ENCODE measurements around the gene CCNC. TPM values are rescaled to one million over a fixed set of nuclear protein-coding genes. Genes with fewer than 3 reads are reported as not detected.

The CCNC gene
- total RNA-seq, 1 experiment from 2014 or later, result 168 TPM

GRCh38 chr6:99560668-99561067, 7.8 kb downstream of the CCNC start:
- no peak for DNase-seq (ENCODE audit: low spot score)
- in situ Hi-C loops (cut with HindIII; ENCODE audit: low sequenced_read_pairs), result no loop called here

GRCh38 chr6:99559057-99559456, 9.4 kb downstream of the CCNC start:
- no peak for DNase-seq (ENCODE audit: low spot score)
- in situ Hi-C loops (cut with HindIII; ENCODE audit: low sequenced_read_pairs), result no loop called here

- no peak for DNase-seq (ENCODE audit: low spot score)
- in situ Hi-C loops (cut with HindIII; ENCODE audit: low sequenced_read_pairs), result no loop called here
Observed at GRCh38 chr6:99553888-99554287, 14.6 kb downstream of the CCNC start.

- DNase-seq (ENCODE audit: low spot score), result no peak
- in situ Hi-C loops (cut with HindIII; ENCODE audit: low sequenced_read_pairs), result no loop called here
Observed at GRCh38 chr6:99550046-99550748, 18.3 kb downstream of the CCNC start.

- in situ Hi-C loops (cut with HindIII; ENCODE audit: low sequenced_read_pairs), result no loop called here
- no peak for DNase-seq (ENCODE audit: low spot score)
Observed at GRCh38 chr6:99548706-99549105, 19.8 kb downstream of the CCNC start.

GRCh38 chr6:99547526-99547925, 20.9 kb downstream of the CCNC start:
- in situ Hi-C loops (cut with HindIII; ENCODE audit: low sequenced_read_pairs), result no loop called here
- DNase-seq (ENCODE audit: low spot score), result no peak

GRCh38 chr6:99545442-99545841, 23.0 kb downstream of the CCNC start:
- no peak for DNase-seq (ENCODE audit: low spot score)
- in situ Hi-C loops (cut with HindIII; ENCODE audit: low sequenced_read_pairs), result no loop called here

GRCh38 chr6:99543968-99544367, 24.5 kb downstream of the CCNC start:
- no peak for DNase-seq (ENCODE audit: low spot score)
- in situ Hi-C loops (cut with HindIII; ENCODE audit: low sequenced_read_pairs), result no loop called here

GRCh38 chr6:99530627-99531026, 37.8 kb downstream of the CCNC start:
- in situ Hi-C loops (cut with HindIII; ENCODE audit: low sequenced_read_pairs), result no loop called here
- DNase-seq (ENCODE audit: low spot score), result no peak

GRCh38 chr6:99522531-99522930, 45.9 kb downstream of the CCNC start:
- DNase-seq (ENCODE audit: low spot score), result no peak
- in situ Hi-C loops (cut with HindIII; ENCODE audit: low sequenced_read_pairs), result no loop called here

- in situ Hi-C loops (cut with HindIII; ENCODE audit: low sequenced_read_pairs), result no loop called here
- DNase-seq (ENCODE audit: low spot score), result no peak
Observed at GRCh38 chr6:99521633-99522151, 46.8 kb downstream of the CCNC start.

GRCh38 chr6:99520855-99521632, 47.4 kb downstream of the CCNC start:
- peak; percentile 90 for DNase-seq (ENCODE audit: low spot score)
- in situ Hi-C loops (cut with HindIII; ENCODE audit: low sequenced_read_pairs), result no loop called here

- in situ Hi-C loops (cut with HindIII; ENCODE audit: low sequenced_read_pairs), result no loop called here
- no peak for DNase-seq (ENCODE audit: low spot score)
Observed at GRCh38 chr6:99519446-99519845, 49.0 kb downstream of the CCNC start.

- peak; percentile 68 for DNase-seq (ENCODE audit: low spot score)
- in situ Hi-C loops (cut with HindIII; ENCODE audit: low sequenced_read_pairs), result no loop called here
Observed at GRCh38 chr6:99514089-99514488, 54.4 kb downstream of the CCNC start.

GRCh38 chr6:99512033-99512432, 56.4 kb downstream of the CCNC start:
- DNase-seq (ENCODE audit: low spot score), result no peak
- in situ Hi-C loops (cut with HindIII; ENCODE audit: low sequenced_read_pairs), result no loop called here

- in situ Hi-C loops (cut with HindIII; ENCODE audit: low sequenced_read_pairs), result no loop called here
- no peak for DNase-seq (ENCODE audit: low spot score)
Observed at GRCh38 chr6:99507648-99508047, 60.8 kb downstream of the CCNC start.

GRCh38 chr6:99501762-99502161, 66.7 kb downstream of the CCNC start:
- in situ Hi-C loops (cut with HindIII; ENCODE audit: low sequenced_read_pairs), result no loop called here

GRCh38 chr6:99498421-99498820, 70.0 kb downstream of the CCNC start:
- in situ Hi-C loops (cut with HindIII; ENCODE audit: low sequenced_read_pairs), result no loop called here
- DNase-seq (ENCODE audit: low spot score), result no peak

More at GRCh38 chr6:99501762-99502161, 66.7 kb downstream of the CCNC start:
- no peak for DNase-seq (ENCODE audit: low spot score)

- no peak for DNase-seq (ENCODE audit: low spot score)
- in situ Hi-C loops (cut with HindIII; ENCODE audit: low sequenced_read_pairs), result no loop called here
Observed at GRCh38 chr6:99495466-99495865, 73.0 kb downstream of the CCNC start.
